Stimulated activated CD8-positive, alpha-beta memory T cell treated with anti-CD3 and anti-CD28 coated beads, Interleukin-2, amount 100 ng/mL, for 48 hours (primary cell): ENCODE measurements around the gene CERT1.
A peak's percentile ranks its signal among the peaks of the same experiment; 100 is the strongest.
"Not testable (repeated sequence)": the region's sequence is repeated elsewhere in the genome, so short reads cannot be mapped to it uniquely, and the experiment has no call there.

Experiments
- DNase-seq, 2 donors: peaks; one replicate each; pipeline ENCODE4 v3.0.0-alpha.2; 2020; ENCODE audit warnings: low read depth in 2 of 2

The CERT1 gene

GRCh38 chr5:75511435-75512382 is at the start of gene CERT1, which contains the start of gene POLK:
Gene CERT1, minus strand, starts transcription at chr5:75511629. Its CDS starts 422 bp downstream, at chr5:75511207.
Gene POLK, plus strand, starts transcription at chr5:75511891.
- DNase-seq: peak; percentile 93

- DNase-seq: not testable (repeated sequence)
Measured at GRCh38 chr5:75560655-75561054, 49.2 kb upstream of the CERT1 start.

- no peak for DNase-seq
Measured at GRCh38 chr5:75558981-75559632, 47.7 kb upstream of the CERT1 start.

GRCh38 chr5:75558221-75558620 is 46.8 kb upstream of the CERT1 start:
- no peak for DNase-seq

DNA sequence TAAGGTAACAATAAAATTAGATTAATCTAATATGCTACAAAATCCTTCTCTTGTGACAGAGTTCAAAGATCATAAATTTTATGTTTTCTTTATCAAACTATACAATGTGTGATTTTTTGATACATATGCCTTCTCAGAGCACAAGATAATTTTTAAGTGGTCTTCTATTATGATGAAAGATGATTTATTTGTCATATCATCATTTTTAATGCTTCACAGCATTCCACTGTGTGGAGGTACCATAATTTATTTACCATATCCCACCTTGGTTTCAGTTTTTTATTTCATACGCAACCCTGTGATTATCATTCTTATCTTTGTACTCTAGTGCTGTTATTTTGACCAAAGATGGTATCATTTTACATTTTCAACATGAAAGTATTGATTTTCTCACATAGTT is 41.9 kb upstream of the CERT1 start:
- DNase-seq: no peak

- DNase-seq: no peak
Measured at GRCh38 chr5:75552764-75553163, 41.3 kb upstream of the CERT1 start.

DNA sequence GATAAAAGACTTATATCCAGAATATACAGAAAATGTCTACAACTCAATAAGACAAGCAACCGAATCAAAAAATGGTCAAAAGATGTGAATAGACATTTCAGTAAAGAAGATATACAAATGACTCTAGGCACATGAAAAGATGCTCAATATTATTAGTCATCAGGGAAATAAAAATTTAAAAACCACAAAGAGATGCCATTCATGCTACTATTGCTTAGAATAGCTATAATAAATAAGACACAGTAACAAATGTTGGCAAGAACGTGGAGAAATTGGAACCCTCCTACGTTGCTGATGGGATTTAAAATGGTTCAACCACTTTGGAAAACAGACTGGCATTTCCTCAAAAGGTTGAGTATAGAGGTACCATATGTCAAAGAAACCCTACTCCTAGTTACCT is 40.0 kb upstream of the CERT1 start:
- DNase-seq: no peak

- no peak for DNase-seq
Measured at GRCh38 chr5:75550597-75550996, 39.2 kb upstream of the CERT1 start.

- DNase-seq: no peak
Measured at GRCh38 chr5:75547812-75548211, 36.4 kb upstream of the CERT1 start.

GRCh38 chr5:75546830-75547229 is 35.4 kb upstream of the CERT1 start:
- DNase-seq: no peak

DNA sequence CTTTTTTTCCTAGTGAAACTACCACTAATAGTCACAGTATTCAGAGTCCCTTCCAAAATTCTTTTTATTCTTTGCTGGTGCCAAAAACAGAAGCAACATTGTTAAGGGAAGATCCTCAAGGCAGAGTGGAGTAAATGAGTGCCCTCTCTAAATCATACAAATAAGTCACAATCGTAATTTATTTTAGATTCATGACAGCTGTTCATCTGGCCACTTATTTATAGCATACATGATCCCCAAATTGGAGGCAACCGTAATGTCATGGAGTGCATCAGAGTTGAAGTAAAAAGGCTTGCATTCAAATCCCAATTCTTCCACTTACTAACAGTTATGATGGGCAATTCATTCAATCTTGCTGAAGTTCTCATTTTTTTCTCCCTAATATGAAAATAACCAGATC is 33.7 kb upstream of the CERT1 start:
- no peak for DNase-seq

DNA sequence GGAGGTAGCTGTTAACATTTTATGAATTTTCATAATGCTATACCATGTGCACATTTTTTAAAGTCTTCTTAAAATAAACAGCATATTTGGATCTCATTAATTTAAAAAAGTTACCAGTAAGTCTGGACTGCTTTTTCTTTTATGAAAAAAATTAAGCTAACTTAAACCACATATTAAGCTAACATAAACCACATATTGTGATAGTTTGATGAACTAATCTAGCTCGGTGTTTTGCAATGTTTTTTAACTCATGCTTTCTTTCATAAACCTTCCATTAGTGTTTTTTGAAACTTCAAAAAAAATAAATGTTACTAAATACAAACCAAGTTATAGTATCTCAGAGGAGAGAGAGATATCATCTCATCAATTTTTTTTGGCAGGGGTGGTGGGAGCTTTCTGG is 26.8 kb upstream of the CERT1 start:
- DNase-seq: no peak

DNA sequence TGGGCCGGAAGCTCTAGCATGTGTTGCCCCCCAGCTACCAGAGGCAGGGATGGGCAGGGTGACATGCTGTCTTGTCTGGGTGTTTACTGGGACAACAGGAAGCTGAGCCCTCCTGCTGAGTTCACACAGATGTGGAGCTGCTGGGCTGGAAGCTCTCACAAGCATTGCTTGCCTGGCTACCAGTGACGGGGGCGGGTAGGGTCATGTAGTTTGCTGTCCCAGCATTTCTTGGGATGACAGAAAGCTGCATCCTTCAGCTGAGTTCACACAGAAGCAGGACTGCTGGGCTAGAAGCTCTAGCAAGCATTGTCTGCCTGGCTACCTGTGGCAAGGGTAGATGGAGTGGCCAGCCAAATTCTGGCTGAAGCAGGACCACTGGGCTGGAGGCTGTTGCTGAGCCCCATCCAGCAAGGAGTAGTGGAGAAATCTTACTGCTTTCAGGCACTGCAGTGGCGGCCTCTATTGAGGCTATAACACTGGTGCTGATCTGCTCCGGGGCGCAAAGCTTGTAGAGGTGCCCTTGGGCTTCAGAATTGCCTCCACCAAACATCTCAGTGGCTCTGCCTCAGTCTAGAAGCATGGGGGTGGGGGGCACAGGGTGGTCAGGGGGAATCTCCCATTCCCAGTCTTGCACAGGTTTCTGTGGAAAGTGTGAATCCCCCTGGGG is 25.4 kb upstream of the CERT1 start:
- DNase-seq: no peak

DNA sequence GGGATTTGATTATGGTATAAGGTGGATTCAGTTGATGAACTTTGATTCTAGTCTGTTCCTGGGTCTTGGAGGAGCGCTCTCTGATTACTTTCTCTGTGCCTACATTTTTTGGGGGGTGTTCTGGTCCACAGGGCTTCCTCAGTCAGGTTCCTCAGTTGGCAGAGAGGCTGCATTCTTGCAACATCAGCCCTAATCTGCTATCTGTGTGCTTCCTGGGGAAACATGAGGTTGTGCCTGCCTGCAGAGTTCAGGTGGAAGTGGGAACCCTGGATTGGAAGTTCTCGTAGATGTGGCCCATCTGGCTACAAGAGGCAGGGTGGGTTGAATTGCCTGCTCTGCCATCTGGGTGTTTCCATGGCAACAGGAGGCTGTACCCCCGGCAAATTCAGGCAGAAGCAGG is 24.7 kb upstream of the CERT1 start:
- DNase-seq: no peak

DNA sequence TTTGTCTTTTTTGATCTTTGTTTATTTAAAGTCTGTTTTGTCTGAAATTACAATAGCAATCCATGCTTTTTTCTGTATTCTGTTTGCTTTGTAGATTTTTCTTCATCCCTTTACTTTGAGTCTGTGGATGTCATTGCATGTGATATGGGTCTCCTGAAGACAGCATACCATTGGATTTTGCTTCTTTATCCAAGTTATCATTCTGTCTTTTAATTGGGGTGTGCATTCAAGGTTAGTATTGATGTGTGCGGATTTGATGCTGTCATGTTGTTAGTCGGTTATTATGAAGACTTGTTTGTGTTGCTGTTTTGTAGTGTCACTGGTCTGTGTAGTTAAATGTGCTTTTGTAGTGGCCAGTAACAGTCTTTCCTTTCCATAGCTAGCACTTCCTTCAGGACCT is 23.3 kb upstream of the CERT1 start:
- DNase-seq: no peak

GRCh38 chr5:75533716-75534115 is 22.3 kb upstream of the CERT1 start:
- not testable (repeated sequence) for DNase-seq

GRCh38 chr5:75532190-75532589 is 20.8 kb upstream of the CERT1 start:
- DNase-seq: no peak

- DNase-seq: no peak
Measured at GRCh38 chr5:75529185-75529584, 17.8 kb upstream of the CERT1 start.

- DNase-seq: no peak
Measured at GRCh38 chr5:75526070-75526469, 14.6 kb upstream of the CERT1 start.

DNA sequence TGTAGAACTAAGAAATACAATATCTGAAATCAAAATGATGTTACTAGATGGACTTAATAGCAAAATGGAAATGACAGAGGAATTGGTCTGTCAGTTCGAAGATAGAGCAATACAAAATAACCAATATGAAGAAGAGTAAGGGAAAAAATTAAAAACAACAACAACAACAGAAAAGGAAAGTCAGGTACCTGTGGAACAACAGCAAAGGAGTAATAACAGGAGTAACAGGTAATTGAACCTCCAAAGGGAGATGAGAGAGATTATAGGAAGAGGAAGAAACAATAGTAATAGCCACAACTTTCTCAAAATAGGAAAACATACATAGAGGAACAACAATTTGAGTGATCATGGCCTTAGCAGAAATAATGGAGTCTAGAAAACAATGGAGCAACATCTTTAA is 13.9 kb upstream of the CERT1 start:
- DNase-seq: no peak

- DNase-seq: no peak
Measured at GRCh38 chr5:75524591-75524990, 13.2 kb upstream of the CERT1 start.

GRCh38 chr5:75524071-75524470 is 12.6 kb upstream of the CERT1 start:
- no peak for DNase-seq

GRCh38 chr5:75523275-75523674 is 11.8 kb upstream of the CERT1 start:
- DNase-seq: no peak
